Measurements from ENCODE around the gene UBE2M.
"Not testable (repeated sequence)": the region's sequence is repeated elsewhere in the genome, so short reads cannot be mapped to it uniquely, and the experiment has no call there.

UBE2M gene

GRCh38 chr19:58558066-58558622 lies at the start of gene UBE2M:
UBE2M (minus strand) TSS chr19:58558611; CDS start chr19:58558381, 230 bp downstream.
- FAIRE-seq (no peak), DNase-seq (ENCODE audit: insufficient read length, low spot score) (no peak)
- no peak for TF ChIP-seq CTCF (IDR thresholded peaks at IDR 0.05; ENCODE audit: insufficient read depth, missing control alignments)

- not testable (repeated sequence) for DNase-seq (ENCODE audit: insufficient read length, low spot score); FAIRE-seq
These were observed 48.8 kb upstream of the UBE2M start for GRCh38 chr19:58607213-58607612.

- not testable (repeated sequence) for DNase-seq (ENCODE audit: insufficient read length, low spot score); FAIRE-seq
These were observed 48.0 kb upstream of the UBE2M start for GRCh38 chr19:58606251-58606896.

GRCh38 chr19:58586133-58586765 lies 27.8 kb upstream of the UBE2M start:
- no peak for TF ChIP-seq CTCF (IDR thresholded peaks at IDR 0.05; ENCODE audit: insufficient read depth, missing control alignments)
- FAIRE-seq: no peak
- DNase-seq (ENCODE audit: insufficient read length, low spot score): no peak

GRCh38 chr19:58585442-58586132 lies 27.2 kb upstream of the UBE2M start:
- TF ChIP-seq CTCF (IDR thresholded peaks at IDR 0.05; ENCODE audit: insufficient read depth, missing control alignments): no peak
- no peak for DNase-seq (ENCODE audit: insufficient read length, low spot score)
- no peak for FAIRE-seq

GRCh38 chr19:58584498-58585441 lies 26.4 kb upstream of the UBE2M start:
- DNase-seq (ENCODE audit: insufficient read length, low spot score) (no peak), FAIRE-seq (no peak)
- no peak for TF ChIP-seq CTCF (IDR thresholded peaks at IDR 0.05; ENCODE audit: insufficient read depth, missing control alignments)

GRCh38 chr19:58582985-58583384 lies 24.6 kb upstream of the UBE2M start:
- DNase-seq (ENCODE audit: insufficient read length, low spot score) (no peak), FAIRE-seq (no peak)
- TF ChIP-seq CTCF (IDR thresholded peaks at IDR 0.05; ENCODE audit: insufficient read depth, missing control alignments): no peak
